A673 (cell line): ENCODE measurements around the gene CD300A. TPM values are rescaled to one million over a fixed set of nuclear protein-coding genes. Genes with fewer than 3 reads are reported as not detected.

ENCODE experiments used
- BruUV-seq: library from RNA; stranded (reverse); fragments of 400-500 nt; replicated peaks from 2 replicates; lab custom pipeline; 2021; lab: Mats Ljungman, UMichigan
- CTCF ChIA-PET: fragments of 300-600 bp; sonication (Branson Sonifier 250); formaldehyde crosslinking; loops from one replicate; lab custom pipeline; 2022; ENCODE audit warnings: antibody characterized with exemption; lab: Charles Lee
- POLR2A ChIA-PET: fragments of 300-600 bp; sonication (Branson Sonifier 250); formaldehyde crosslinking; loops from one replicate; lab custom pipeline; 2022; ENCODE audit warnings: antibody characterized with exemption; ENCODE audit not compliant: low non-redundant PET; lab: Charles Lee
- DNase-seq: peaks from one replicate; pipeline ENCODE4 v3.0.0-alpha.2; 2015; ENCODE audit warnings: low spot score
- H3K27ac ChIP-seq: fragments of 200-600 bp; sonication (generic); 2 replicates; pipeline ENCODE4 v1.5.1; 2016; ENCODE audit warnings: mixed run types, low read depth, mild to moderate bottlenecking, mixed read lengths, antibody characterized with exemption, low read length; ENCODE audit not compliant: poor library complexity, severe bottlenecking
- H3K27me3 ChIP-seq: fragments of 200-600 bp; sonication (generic); replicated peaks from 2 replicates; pipeline ENCODE4 v1.6.1; 2017; ENCODE audit warnings: mixed run types, low read depth, mild to moderate bottlenecking, mixed read lengths, antibody characterized with exemption, low read length; ENCODE audit not compliant: insufficient read depth, poor library complexity
- H3K36me3 ChIP-seq: fragments of 200-600 bp; sonication (generic); 2 replicates; pipeline ENCODE4 v1.6.1; 2016; ENCODE audit warnings: mixed run types, mild to moderate bottlenecking, mixed read lengths, antibody characterized with exemption, low read length; ENCODE audit not compliant: insufficient read depth, poor library complexity, severe bottlenecking
- H3K4me1 ChIP-seq: fragments of 200-600 bp; sonication (generic); 2 replicates; pipeline ENCODE4 v1.6.1; 2017; ENCODE audit warnings: mixed run types, mild to moderate bottlenecking, mixed read lengths, antibody characterized with exemption, low read length; ENCODE audit not compliant: insufficient read depth, poor library complexity, severe bottlenecking
- H3K4me3 ChIP-seq: fragments of 200-600 bp; sonication (generic); 2 replicates; pipeline ENCODE4 v1.5.1; 2016; ENCODE audit warnings: low read depth, mixed run types, mild to moderate bottlenecking, mixed read lengths, low read length; ENCODE audit not compliant: poor library complexity, severe bottlenecking
- H3K9me3 ChIP-seq: fragments of 200-600 bp; sonication (generic); 2 replicates; pipeline ENCODE4 v1.6.1; 2016; ENCODE audit warnings: mixed run types, low read depth, mild to moderate bottlenecking, mixed read lengths, antibody characterized with exemption, low read length; ENCODE audit not compliant: poor library complexity, severe bottlenecking
- CTCF ChIP-seq: fragments of 300-800, 200-600 bp; sonication (generic); conservative IDR thresholded peaks from 2 replicates; pipeline ENCODE4 v1.5.1; 2017; ENCODE audit warnings: low read depth, mild to moderate bottlenecking, antibody characterized with exemption, low read length, moderate library complexity, mixed read lengths
- EZH2 ChIP-seq: fragments of 200-600 bp; sonication (generic); IDR thresholded peaks from 2 replicates; pipeline ENCODE4 v1.6.1; 2017; ENCODE audit warnings: borderline replicate concordance, low read depth, mild to moderate bottlenecking, mixed read lengths, antibody characterized with exemption, low read length; ENCODE audit not compliant: poor library complexity, severe bottlenecking
- intact Hi-C: fragments of 100-400 bp; cut with micrococcal nuclease; formaldehyde crosslinking; loops from one replicate; pipeline ENCODE4 v1.10.0; 2022; ENCODE audit not compliant: unreplicated experiment
- total RNA-seq: library from RNA; stranded (reverse); gene quantifications from 2 replicates; pipeline ENCODE4 v1.2.3, GENCODE V29; 2021

Gene CD300A
- total RNA-seq, 1 experiment from 2014 or later, result not detected

GRCh38 chr17:74430385-74430705 lies 36.1 kb upstream of the CD300A start:
- Histone ChIP-seq H3K27me3 (peaks cover 44% of the 10 kb centered on the region), H3K36me3 (no peaks in the 10 kb centered on the region), H3K27ac (no peak overlapping the region), H3K9me3 (no peaks in the 10 kb centered on the region), H3K4me3 (peak overlapping the region; percentile 48), H3K4me1 (peaks cover 14% of the 10 kb centered on the region)
- POLR2A ChIA-PET, result interaction anchor here (0.5 kb wide), 1 partner anchor 1174 kb away, joined by 3 read pairs; no protein-coding TSS in a partner anchor
- no peak for DNase-seq
- CTCF ChIA-PET, result interaction anchor here (0.7 kb wide), 1 partner anchor 826 kb away, joined by 3 read pairs; no protein-coding TSS in a partner anchor
- TF ChIP-seq CTCF (no peak), EZH2 (no peak)
- intact Hi-C loops, result no loop called here
- BruUV-seq, result no TSS peak

GRCh38 chr17:74430706-74431567 lies 35.5 kb upstream of the CD300A start:
- intact Hi-C loops, result no loop called here

More at GRCh38 chr17:74430706-74431567, 35.5 kb upstream of the CD300A start:
- Histone ChIP-seq H3K4me1 (peaks cover 14% of the 10 kb centered on the region), H3K27me3 (peaks cover 44% of the 10 kb centered on the region), H3K4me3 (peak overlapping the region; percentile 48), H3K27ac (no peak overlapping the region), H3K9me3 (no peaks in the 10 kb centered on the region), H3K36me3 (no peaks in the 10 kb centered on the region)
- ChIA-PET POLR2A (interaction anchor here (0.5 kb wide), 1 partner anchor 1174 kb away, joined by 3 read pairs; no protein-coding TSS in a partner anchor), CTCF (no interaction called here)
- BruUV-seq, result no TSS peak
- DNase-seq, result no peak
- no peak for TF ChIP-seq CTCF
- peak; percentile 54 for TF ChIP-seq EZH2
